Glomerular visceral epithelial cell (primary cell): Measurements from ENCODE around the gene RNF144A.
A peak's percentile ranks its signal among the peaks of the same experiment; 100 is the strongest.

Experiments used
- DNase-seq: peaks from one replicate; pipeline ENCODE4 v3.0.0-alpha.2; 2016; ENCODE audit errors: extremely low spot score

The RNF144A gene

GRCh38 chr2:6908291-6908690 is 8.9 kb upstream of the RNF144A start:
- no peak for DNase-seq

- no peak for DNase-seq
These were observed 7.5 kb upstream of the RNF144A start for GRCh38 chr2:6909431-6910385.

- DNase-seq = no peak
These were observed 5.5 kb upstream of the RNF144A start for GRCh38 chr2:6911721-6912120.

- no peak for DNase-seq
These were observed 3.6 kb upstream of the RNF144A start for GRCh38 chr2:6913415-6914157.

GRCh38 chr2:6914828-6915227 is 2.4 kb upstream of the RNF144A start:
- DNase-seq = peak; percentile 7

GRCh38 chr2:6915399-6915798 is 1.8 kb upstream of the RNF144A start:
- no peak for DNase-seq

GRCh38 chr2:6916224-6916623 is 988 bp upstream of the RNF144A start:
- DNase-seq = no peak

- no peak for DNase-seq
These were observed 509 bp upstream of the RNF144A start for GRCh38 chr2:6916736-6917070.

GRCh38 chr2:6917761-6918421 is 679 bp downstream of the RNF144A start:
- DNase-seq = peak; percentile 7

- DNase-seq = peak; percentile 8
These were observed 2.9 kb downstream of the RNF144A start for GRCh38 chr2:6919901-6920742.

GRCh38 chr2:6920743-6921064 is 3.5 kb downstream of the RNF144A start:
- peak; percentile 5 for DNase-seq

GRCh38 chr2:6921321-6921922 is 4.2 kb downstream of the RNF144A start:
- DNase-seq = no peak

- no peak for DNase-seq
These were observed 5.0 kb downstream of the RNF144A start for GRCh38 chr2:6922201-6922656.

GRCh38 chr2:6923319-6923718 is 6.1 kb downstream of the RNF144A start:
- no peak for DNase-seq

- DNase-seq = no peak
These were observed 7.1 kb downstream of the RNF144A start for GRCh38 chr2:6924101-6924923.

- DNase-seq = no peak
These were observed 7.8 kb downstream of the RNF144A start for GRCh38 chr2:6924924-6925409.

GRCh38 chr2:6926071-6926732 is 9.0 kb downstream of the RNF144A start:
- DNase-seq = no peak

- DNase-seq = peak; percentile 8
These were observed 10.0 kb downstream of the RNF144A start for GRCh38 chr2:6927186-6927585.

GRCh38 chr2:6927753-6928152 is 10.5 kb downstream of the RNF144A start:
- DNase-seq = no peak

- no peak for DNase-seq
These were observed 11.2 kb downstream of the RNF144A start for GRCh38 chr2:6928452-6928851.
